Ascending aorta (tissue), 2 donors: ENCODE data around the gene WNT8B. TPM values are rescaled to one million over a fixed set of nuclear protein-coding genes. Genes with fewer than 3 reads are reported as not detected.

Source experiments
- DNase-seq, 2 donors: peaks; one replicate each; pipeline ENCODE4 v3.0.0-alpha.2; 2019; ENCODE audit warnings: low spot score in 2 of 2
- H3K27ac ChIP-seq, 2 donors: fragments of 200-600 bp; sonication (generic); one replicate each; pipeline ENCODE4 v1.5.1; 2016 to 2017; ENCODE audit warnings: mild to moderate bottlenecking in 1 of 2
- H3K27me3 ChIP-seq: fragments of 200-600 bp; sonication (generic); one replicate; pipeline ENCODE4 v1.5.1; 2017
- H3K36me3 ChIP-seq, 2 donors: fragments of 200-600 bp; sonication (generic); one replicate each; pipeline ENCODE4 v1.5.1; 2016
- H3K4me1 ChIP-seq, 2 donors: fragments of 200-600 bp; sonication (generic); one replicate each; pipeline ENCODE4 v1.5.1; 2016 to 2017; ENCODE audit warnings: mild to moderate bottlenecking in 1 of 2
- H3K4me3 ChIP-seq, 2 donors: fragments of 200-600 bp; sonication (generic); one replicate each; pipeline ENCODE4 v1.5.1; 2016 to 2017; ENCODE audit warnings: mild to moderate bottlenecking in 1 of 2
- H3K9me3 ChIP-seq, 2 donors: fragments of 200-600 bp; sonication (generic); one replicate each; pipeline ENCODE4 v1.5.1; 2016
- intact Hi-C: fragments of 100-400 bp; cut with DNase I; formaldehyde crosslinking; loops from one replicate; pipeline ENCODE4 v1.15.1; 2023
- total RNA-seq: library from RNA; depleted of rRNA; stranded (reverse); fragments of >200 nt; gene quantifications from one replicate; pipeline ENCODE4 v1.1.0, GENCODE V29; 2016
- TF ChIP-seq, protein P1 (sequence below), 3 experiments: fragments of 200-600 bp in 2 of 3; fragments of 450-650 bp in 1 of 3; sonication (generic) in 2 of 3; IDR thresholded peaks; one replicate each; pipeline ENCODE4 v1.5.1; 2016 to 2019; ENCODE audit warnings: antibody characterized with exemption in 3 of 3, mild to moderate bottlenecking in 1 of 3, moderate library complexity in 1 of 3

WNT8B gene
- total RNA-seq, 1 donor from 2014 or later, result not detected

DNA sequence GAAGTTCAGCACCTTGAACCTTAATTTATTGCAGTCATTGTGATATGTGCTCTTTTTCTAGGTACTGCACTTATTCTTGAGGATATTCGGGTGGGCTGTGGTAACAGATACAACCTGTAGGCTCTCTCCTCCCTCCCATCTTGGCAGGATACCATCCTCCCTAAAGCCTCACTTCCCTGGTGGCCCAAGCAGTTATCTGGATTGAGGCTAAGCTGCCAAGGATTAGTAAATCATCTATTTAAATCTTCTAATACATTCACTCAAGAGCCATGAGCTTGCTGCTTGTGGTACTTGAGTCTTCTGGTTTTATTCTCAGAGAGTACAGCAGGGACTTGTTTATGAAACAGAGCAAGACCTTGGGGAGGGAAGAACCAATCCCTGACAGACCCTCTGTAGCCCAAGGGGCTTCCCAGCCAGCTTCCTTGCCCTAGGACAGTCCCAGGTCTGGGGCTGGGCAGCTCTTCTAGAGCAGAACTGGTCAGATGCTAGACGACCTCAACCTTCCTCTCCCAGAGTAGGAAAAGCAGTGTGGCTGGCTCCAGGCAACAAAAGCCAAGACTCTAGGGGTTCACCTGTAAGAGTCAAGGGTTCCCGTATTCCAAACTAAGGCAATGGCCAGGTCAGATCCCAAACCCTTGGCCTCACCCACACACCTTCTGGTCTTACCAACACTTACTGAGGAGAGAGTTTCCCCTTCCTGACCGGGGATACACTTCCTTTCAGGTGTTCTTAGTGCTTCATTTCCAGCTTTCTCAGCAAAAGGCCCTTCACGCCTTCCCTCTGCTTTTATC lies 21.3 kb downstream of the WNT8B start:
- TF ChIP-seq, protein P1, sequence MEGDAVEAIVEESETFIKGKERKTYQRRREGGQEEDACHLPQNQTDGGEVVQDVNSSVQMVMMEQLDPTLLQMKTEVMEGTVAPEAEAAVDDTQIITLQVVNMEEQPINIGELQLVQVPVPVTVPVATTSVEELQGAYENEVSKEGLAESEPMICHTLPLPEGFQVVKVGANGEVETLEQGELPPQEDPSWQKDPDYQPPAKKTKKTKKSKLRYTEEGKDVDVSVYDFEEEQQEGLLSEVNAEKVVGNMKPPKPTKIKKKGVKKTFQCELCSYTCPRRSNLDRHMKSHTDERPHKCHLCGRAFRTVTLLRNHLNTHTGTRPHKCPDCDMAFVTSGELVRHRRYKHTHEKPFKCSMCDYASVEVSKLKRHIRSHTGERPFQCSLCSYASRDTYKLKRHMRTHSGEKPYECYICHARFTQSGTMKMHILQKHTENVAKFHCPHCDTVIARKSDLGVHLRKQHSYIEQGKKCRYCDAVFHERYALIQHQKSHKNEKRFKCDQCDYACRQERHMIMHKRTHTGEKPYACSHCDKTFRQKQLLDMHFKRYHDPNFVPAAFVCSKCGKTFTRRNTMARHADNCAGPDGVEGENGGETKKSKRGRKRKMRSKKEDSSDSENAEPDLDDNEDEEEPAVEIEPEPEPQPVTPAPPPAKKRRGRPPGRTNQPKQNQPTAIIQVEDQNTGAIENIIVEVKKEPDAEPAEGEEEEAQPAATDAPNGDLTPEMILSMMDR (IDR thresholded peaks at IDR 0.05), result no peak
- intact Hi-C loops, result loop anchor here (2.0 kb wide), 1 partner anchor 35 kb away; the partner anchor contains the start of gene SEC31B
- Histone ChIP-seq H3K27ac (no peak overlapping the region), H3K27me3 (no peaks in the 10 kb centered on the region), H3K4me3 (no peak overlapping the region), H3K9me3 (no peaks in the 10 kb centered on the region), H3K4me1 (peaks cover 0 to 13% of the 10 kb centered on the region in 2 donors), H3K36me3 (peaks cover 15 to 19% of the 10 kb centered on the region in 2 donors)
- DNase-seq, result no peak

DNA sequence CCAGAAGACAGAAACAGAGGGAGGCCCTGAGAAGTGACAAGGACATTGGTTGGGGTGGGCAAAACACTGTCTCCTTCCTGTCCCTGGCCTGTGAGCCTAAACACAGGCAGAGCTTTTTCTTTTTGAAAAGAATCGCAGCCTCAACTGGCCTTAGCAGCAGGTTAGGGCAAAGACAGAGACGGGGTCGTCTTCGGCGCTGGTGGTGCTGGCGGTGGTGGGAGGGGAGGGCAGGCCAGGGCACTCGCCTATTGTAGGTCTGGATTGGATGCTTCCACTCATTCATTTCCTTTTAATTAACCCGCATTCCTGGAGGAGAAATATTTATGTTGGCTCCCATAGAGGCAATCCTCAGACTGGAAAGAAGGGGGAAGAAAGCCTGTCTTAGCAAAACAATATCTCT lies 22.6 kb downstream of the WNT8B start:
- intact Hi-C loops, result no loop called here
- Histone ChIP-seq H3K9me3 (no peaks in the 10 kb centered on the region), H3K4me3 (no peak overlapping the region), H3K4me1 (peaks cover 0 to 13% of the 10 kb centered on the region in 2 donors), H3K27ac (no peak overlapping the region), H3K27me3 (no peaks in the 10 kb centered on the region), H3K36me3 (peaks cover 20 to 32% of the 10 kb centered on the region in 2 donors)
- DNase-seq, result no peak
- TF ChIP-seq, protein P1 (IDR thresholded peaks at IDR 0.05), result no peak

GRCh38 chr10:100485801-100486495 lies 23.1 kb downstream of the WNT8B start:
- no peak for DNase-seq
- H3K36me3 ChIP-seq, result peaks cover 23 to 35% of the 10 kb centered on the region in 2 donors
- no peaks in the 10 kb centered on the region for H3K27me3 ChIP-seq
- no peak overlapping the region for H3K4me3 ChIP-seq
- no peaks in the 10 kb centered on the region for H3K9me3 ChIP-seq
- intact Hi-C loops, result no loop called here
- no peak overlapping the region for H3K27ac ChIP-seq
- TF ChIP-seq, protein P1 (IDR thresholded peaks at IDR 0.05), result no peak
- peaks cover 0 to 13% of the 10 kb centered on the region in 2 donors for H3K4me1 ChIP-seq

- Histone ChIP-seq H3K4me1 (peaks cover 0 to 5% of the 10 kb centered on the region in 2 donors), H3K9me3 (no peaks in the 10 kb centered on the region), H3K36me3 (peaks cover 23 to 35% of the 10 kb centered on the region in 2 donors), H3K4me3 (no peak overlapping the region), H3K27me3 (no peaks in the 10 kb centered on the region), H3K27ac (no peak overlapping the region)
- intact Hi-C loops, result no loop called here
- TF ChIP-seq, protein P1 (IDR thresholded peaks at IDR 0.05), result no peak
- no peak for DNase-seq
Measured at GRCh38 chr10:100487529-100487928, 24.7 kb downstream of the WNT8B start.

- intact Hi-C loops, result no loop called here
- TF ChIP-seq, protein P1 (IDR thresholded peaks at IDR 0.05), result no peak
- Histone ChIP-seq H3K4me1 (no peaks in the 10 kb centered on the region), H3K9me3 (no peaks in the 10 kb centered on the region), H3K36me3 (peaks cover 23 to 35% of the 10 kb centered on the region in 2 donors), H3K27ac (no peak overlapping the region), H3K27me3 (no peaks in the 10 kb centered on the region), H3K4me3 (no peak overlapping the region)
- no peak for DNase-seq
Measured at GRCh38 chr10:100489396-100489795, 26.6 kb downstream of the WNT8B start.
